IPS DF 4.7 (cell line): ENCODE measurements around the gene WDR74.
"Not testable (repeated sequence)": the region's sequence is repeated elsewhere in the genome, so short reads cannot be mapped to it uniquely, and the experiment has no call there.

Source experiments
- DNase-seq: peaks from one replicate; pipeline ENCODE4 v3.0.0-alpha.2; 2013; ENCODE audit warnings: low spot score; ENCODE audit errors: extremely low read depth

WDR74 gene

DNA sequence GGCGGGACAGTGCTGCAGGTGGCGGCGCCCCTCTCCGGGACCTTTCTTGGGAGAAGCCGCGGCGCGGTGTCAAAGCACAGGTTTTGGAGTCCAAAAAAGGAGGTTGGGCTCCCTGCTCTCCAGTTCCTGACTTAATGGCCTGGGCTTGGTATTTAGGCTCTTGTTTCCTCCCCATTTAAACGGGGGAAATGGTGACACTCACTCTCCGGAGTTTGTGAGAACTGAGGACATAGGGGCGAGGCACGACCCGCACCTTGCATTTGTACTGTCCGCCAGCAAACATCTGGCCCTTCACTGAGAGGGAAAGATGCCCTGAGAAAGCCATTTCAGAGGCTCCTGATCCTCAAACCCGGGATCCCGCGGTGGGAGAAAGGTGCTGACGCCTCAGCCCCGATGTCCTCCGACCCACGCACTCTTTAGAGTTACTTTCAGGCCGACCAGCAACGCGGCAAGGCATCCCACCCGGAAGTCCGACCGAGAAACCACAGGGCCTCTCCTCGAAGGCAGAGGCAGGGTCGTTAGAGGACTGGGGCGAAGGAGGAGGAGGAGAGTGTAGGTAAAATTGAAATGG is 2.9 kb upstream of the WDR74 start:
- DNase-seq = no peak

- peak; percentile 99 for DNase-seq
Measured at GRCh38 chr11:62841361-62842170, 2.2 kb upstream of the WDR74 start.

DNA sequence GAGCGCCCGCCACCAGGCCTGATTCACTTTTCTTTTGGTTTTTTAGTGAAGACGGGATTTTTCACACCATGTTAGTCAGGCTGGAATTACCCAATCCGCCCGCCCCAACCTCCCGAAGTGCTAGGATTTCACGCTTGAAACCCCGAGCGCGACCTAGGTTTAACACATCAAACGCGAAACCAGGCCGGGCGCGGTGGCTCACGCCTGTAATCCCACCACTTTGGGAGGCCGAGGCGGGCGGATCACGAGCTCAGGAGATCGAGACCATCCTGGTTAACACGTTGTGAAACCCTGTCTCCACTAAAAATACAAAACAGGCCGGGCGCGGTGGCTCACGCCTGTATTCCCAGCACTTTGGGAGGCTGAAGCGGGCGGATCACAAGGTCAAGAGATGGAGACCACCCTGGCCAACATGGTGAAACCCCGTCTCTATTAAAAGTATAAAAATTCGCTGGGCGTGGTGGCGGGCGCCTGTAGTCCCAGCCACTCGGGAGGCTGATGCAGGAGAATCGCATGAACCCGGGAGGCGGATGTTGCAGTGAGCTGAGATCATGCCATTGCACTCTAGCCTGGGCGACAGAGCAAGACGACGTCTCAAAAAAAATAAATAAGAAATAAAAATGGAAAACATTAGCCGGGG is 1.5 kb upstream of the WDR74 start:
- DNase-seq = not testable (repeated sequence)

- no peak for DNase-seq
Measured at GRCh38 chr11:62835336-62835735, 4.1 kb downstream of the WDR74 start.

GRCh38 chr11:62832336-62833234 is 6.8 kb downstream of the WDR74 start, which contains the start of gene TEX54:
TSS of gene TEX54 (minus strand) at chr11:62832841.
- DNase-seq = no peak

DNA sequence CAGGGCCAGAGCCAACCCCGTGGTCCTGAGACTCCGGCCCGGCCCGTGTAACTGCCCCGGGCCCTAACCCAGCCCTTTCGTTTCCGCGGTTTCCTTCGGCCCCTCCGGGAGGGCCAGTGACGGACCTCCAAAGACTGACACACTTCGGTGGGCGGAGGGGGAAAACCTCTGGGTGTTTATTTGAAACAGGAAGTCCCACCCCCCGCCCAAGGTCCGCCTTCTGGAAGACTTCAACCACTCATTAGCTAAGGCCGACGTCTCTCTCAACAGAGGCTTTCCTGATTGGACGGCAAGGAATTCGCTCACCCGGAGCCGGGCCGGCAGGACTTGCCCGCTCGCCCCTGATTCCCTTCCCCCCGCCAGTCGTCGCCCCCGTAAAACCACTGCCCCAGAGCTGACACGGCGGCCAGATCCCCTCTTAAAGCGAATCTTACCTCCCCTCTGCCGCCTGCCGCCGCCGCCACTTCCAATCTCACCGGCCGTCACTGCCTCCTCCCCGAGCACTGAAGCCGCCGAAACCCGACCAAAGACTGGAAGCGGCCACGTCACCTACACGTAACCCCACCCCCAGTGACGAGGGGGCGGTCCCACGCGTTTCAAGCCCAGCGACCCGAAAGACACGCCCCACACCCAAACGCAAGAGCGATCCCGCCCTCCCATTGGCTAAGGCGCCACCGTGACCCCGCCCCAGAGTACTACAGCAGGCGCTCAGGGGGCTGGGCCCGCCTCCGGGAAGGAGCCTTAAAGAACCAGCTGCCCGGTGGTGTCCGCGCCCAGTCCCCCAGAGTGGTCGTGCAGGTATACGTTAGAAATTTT is 7.7 kb downstream of the WDR74 start, which contains the start of gene STX5:
Gene STX5 (minus strand): TSS at position 532 of the 816 bp plus-strand sequence. CDS start 808 bp downstream, outside the sequence.
- peak; percentile 89 for DNase-seq

GRCh38 chr11:62830904-62831519 is 8.4 kb downstream of the WDR74 start:
- DNase-seq = no peak

DNA sequence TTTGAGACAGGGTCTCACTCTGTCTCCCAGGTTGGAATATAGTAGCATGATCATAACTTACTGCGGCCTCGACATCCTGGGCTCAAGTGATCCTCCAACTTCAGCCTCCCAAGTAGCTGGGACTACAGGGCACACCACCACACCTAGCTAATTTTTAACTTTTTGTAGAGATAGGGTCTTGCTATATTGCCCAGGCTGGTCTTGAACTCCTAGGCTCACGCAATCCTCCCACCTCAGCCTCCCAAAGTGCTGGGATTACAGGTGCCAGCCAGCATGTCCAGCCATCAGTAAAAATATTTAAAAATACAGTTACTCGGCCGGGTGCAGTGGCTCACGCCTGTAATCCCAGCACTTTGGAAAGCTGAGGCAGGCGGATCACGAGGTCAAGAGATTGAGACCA is 11.3 kb downstream of the WDR74 start:
- DNase-seq = not testable (repeated sequence)

- no peak for DNase-seq
Measured at GRCh38 chr11:62823677-62824076, 15.7 kb downstream of the WDR74 start.

DNA sequence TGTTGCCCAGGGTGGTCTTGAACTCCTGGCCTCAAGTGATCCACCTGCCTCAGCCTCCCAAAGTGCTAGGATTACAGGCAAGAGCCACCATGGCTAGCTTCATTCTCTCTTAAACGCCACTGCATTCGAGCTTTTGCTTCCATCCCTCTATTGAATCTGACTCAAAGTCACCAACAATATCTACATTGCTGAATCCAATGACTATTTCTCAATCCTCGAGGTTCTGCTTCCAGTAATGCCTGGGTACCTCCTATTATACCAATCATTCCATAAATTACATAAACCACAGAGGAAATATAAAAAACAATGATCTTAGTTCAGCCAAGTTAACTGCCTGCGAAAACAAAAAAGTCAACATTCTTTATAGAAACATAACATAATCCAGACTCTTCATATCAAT is 22.3 kb downstream of the WDR74 start:
- no peak for DNase-seq

- DNase-seq = no peak
Measured at GRCh38 chr11:62816557-62816956, 22.8 kb downstream of the WDR74 start.

- DNase-seq = no peak
Measured at GRCh38 chr11:62811659-62812058, 27.7 kb downstream of the WDR74 start.

DNA sequence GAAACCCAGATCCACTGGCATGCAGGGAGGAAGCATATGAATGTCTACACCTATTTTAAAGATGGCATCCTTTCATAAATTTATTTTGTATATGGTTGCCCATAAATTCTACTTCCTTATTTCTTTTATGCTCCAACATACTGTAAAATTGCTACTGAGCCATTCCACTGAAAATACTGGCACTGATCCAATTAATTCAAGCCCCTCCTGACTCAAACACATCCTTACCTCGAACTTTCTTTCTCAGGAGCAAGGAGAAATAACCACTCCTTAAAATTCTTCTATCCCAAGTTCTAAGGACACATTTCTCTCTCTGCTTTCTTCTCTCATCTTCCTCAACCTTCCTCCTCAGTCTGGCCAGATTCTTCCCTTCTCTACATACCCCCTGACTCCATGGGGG is 28.6 kb downstream of the WDR74 start:
- DNase-seq = no peak

DNA sequence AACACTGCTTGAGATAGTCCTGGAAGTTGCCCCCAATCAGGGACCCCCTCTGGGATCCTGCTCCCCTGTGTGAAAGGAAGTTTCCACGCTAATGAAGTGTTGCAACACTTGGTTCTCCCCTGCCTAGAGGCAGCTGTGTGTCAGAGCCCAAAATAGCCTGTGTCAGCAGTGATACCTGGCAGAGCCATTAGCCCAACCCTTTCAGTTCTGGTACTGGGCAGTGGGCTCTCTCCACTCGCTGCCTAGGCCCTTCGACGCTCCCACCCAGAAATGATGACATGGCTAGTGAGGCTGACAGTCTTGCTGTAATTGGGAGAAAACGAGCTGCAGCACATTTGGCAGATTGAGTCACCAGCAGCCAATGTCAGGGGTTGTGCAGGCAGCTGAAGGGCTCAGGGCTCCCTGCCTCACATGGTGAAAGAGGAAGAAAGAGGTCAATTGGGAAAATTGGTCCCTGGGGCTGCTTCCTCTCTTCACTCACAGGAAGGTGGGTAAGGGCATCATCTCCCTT is 32.7 kb downstream of the WDR74 start:
- DNase-seq = no peak

- no peak for DNase-seq
Measured at GRCh38 chr11:62805961-62806441, 33.4 kb downstream of the WDR74 start.

DNA sequence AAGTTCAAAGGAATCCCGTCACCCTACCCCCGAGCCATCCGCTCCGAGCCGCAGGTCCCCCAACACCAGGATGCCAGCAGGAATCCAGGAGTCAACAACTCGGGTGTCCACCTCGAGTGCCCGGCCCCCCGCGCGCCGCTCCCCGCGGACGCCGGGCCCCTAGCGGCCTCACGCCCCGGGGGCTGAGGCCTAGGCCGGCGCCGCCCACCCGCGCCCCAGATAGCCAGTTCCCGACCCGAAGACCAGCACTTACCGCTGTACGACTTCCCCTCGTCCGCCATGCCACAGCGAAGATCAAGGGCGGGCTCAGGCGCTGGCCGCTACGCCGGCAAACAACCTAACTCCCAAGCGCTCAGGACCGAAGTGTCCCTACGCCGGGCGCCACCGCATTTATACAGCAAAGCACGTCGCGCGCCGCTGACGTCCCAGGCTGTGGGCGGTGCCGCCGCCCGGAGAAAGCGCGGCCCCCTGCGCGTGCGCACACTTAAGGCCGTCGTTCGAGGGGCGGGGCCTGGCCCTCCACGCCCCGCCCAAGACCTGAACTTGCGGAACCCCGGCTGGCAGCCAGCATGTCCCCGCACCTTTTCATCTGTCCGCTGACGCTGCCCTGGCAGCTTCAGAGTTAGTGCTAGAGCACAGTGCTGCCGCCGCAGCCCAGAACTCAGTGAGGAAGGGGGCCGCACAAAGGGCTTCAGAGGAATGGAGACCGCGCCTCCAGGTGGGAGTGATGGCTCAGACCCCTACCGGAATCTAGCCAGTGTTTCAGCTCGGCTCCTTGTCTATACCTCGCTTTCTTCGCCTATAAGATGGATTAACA is 34.1 kb downstream of the WDR74 start, which contains the start of gene NXF1:
Gene NXF1 (minus strand): TSS at position 365 of the 817 bp plus-strand sequence. CDS start 84 bp downstream, at position 281.
- DNase-seq = no peak

GRCh38 chr11:62804310-62805075 is 34.9 kb downstream of the WDR74 start:
- DNase-seq = no peak

DNA sequence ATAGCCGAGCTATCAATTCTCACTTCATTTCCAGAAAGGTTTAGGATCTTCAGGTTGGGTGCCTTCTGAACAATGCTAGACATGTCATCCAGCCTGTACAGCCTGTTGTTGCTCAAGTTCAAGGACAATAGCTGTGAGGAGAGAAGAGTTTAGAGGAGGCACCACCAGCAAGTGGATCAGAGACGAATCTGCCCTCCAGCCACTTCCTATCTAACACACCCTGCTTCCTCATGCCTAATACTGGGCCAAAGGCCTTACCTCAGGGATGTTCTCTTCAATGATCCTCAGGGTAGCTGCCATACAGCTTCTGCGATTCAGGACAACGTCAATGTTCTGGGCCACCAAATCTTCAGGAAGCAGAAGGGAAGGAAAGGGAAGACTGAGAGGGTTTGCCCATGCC is 38.3 kb downstream of the WDR74 start:
- DNase-seq = no peak
